Measurements from ENCODE around the gene LRIG3. TPM values are rescaled to one million over a fixed set of nuclear protein-coding genes. Genes with fewer than 3 reads are reported as not detected.

LRIG3 gene
- total and polyA plus RNA-seq, 12 donors: 1.1 to 24.1 (median 3.5) TPM

GRCh38 chr12:58888131-58888783, 32.0 kb downstream of the LRIG3 start:
- peaks cover 0 to 13% of the 10 kb centered on the region in 2 donors for H3K36me3 ChIP-seq (replicated peaks in 1 of 2)
- H3K27me3 ChIP-seq: no peaks in the 10 kb centered on the region
- WGBS, 4 donors: 58 to 65% (median 59%) methylated on average over 4 of the region's 4 CpGs
- H3K4me1 ChIP-seq (replicated peaks in 1 of 2): peaks cover 0 to 4% of the 10 kb centered on the region in 2 donors
- DNase-seq: peak in 6 of 7 donors; percentile 14 to 74 (median 22)
- no peak overlapping the region for H3K4me3 ChIP-seq
- intact Hi-C loops (cut with DNase I): no loop called here
- H3K27ac ChIP-seq: no peak overlapping the region
- TF ChIP-seq POLR2A (IDR thresholded peaks at IDR 0.05) (no peak), CTCF (IDR thresholded peaks at IDR 0.05) (no peak)
- no peaks in the 10 kb centered on the region for H3K9me3 ChIP-seq (replicated peaks in 1 of 3)

DNA sequence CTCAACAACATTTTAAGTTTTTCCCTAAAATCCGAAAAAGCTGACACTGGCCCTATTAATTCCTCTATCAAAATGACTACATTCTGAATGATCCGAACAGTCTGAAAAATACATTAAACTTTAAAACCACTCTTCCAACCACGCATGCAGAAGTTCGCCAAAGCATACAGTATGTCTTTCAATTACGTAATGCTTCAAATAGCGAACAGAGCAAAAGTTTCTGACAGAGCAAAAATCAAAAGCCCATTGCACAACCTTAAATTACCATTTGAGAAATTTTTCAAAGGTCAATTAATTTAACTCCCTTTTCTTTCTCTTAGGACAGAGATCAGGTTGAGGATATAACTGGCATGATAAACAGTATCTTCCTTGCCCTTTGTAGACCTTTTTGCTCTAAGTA, 33.2 kb downstream of the LRIG3 start:
- Histone ChIP-seq H3K9me3 (replicated peaks in 1 of 3) (no peaks in the 10 kb centered on the region), H3K4me3 (no peak overlapping the region), H3K27ac (no peak overlapping the region), H3K4me1 (replicated peaks in 1 of 2) (peaks cover 0 to 4% of the 10 kb centered on the region in 2 donors), H3K27me3 (no peaks in the 10 kb centered on the region), H3K36me3 (replicated peaks in 1 of 2) (peaks cover 0 to 13% of the 10 kb centered on the region in 2 donors)
- intact Hi-C loops (cut with DNase I): no loop called here
- 81 to 94% (median 92%) methylated on average over 6 of the region's 6 CpGs for WGBS, 4 donors
- DNase-seq: no peak
- TF ChIP-seq CTCF (IDR thresholded peaks at IDR 0.05): no peak
- TF ChIP-seq POLR2A (IDR thresholded peaks at IDR 0.05): no peak

GRCh38 chr12:58886474-58886873, 33.8 kb downstream of the LRIG3 start:
- Histone ChIP-seq H3K27me3 (no peaks in the 10 kb centered on the region), H3K27ac (no peak overlapping the region), H3K4me1 (replicated peaks in 1 of 2) (peaks cover 0 to 4% of the 10 kb centered on the region in 2 donors), H3K36me3 (replicated peaks in 1 of 2) (peaks cover 0 to 13% of the 10 kb centered on the region in 2 donors), H3K9me3 (replicated peaks in 1 of 3) (no peaks in the 10 kb centered on the region), H3K4me3 (no peak overlapping the region)
- DNase-seq: no peak
- TF ChIP-seq POLR2A (IDR thresholded peaks at IDR 0.05) (no peak), CTCF (IDR thresholded peaks at IDR 0.05) (no peak)
- WGBS, 4 donors: 91 to 98% (median 94%) methylated on average over 3 of the region's 3 CpGs
- intact Hi-C loops (cut with DNase I): no loop called here

DNA sequence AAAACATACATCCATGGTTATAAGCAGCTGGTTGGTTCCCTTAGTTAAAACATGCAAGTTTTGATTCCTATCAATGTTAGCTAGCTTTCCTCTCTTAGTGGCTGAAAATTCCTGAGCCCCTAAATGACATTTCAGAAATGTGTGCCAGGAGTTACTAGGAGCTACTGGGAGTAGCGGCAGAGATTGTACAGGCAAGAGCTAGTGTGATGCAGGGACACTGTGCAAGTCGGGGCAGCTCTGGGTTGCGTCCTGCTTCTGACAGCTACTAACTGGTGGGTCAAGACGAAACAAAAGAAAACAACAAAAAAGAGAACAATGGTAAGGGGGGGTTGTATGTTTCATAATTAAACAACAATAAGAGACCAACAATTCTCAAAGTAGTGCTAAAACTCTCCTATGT, 35.4 kb downstream of the LRIG3 start:
- Histone ChIP-seq H3K27me3 (no peaks in the 10 kb centered on the region), H3K4me1 (replicated peaks in 1 of 2) (peaks cover 0 to 4% of the 10 kb centered on the region in 2 donors), H3K4me3 (no peak overlapping the region), H3K36me3 (replicated peaks in 1 of 2) (peaks cover 0 to 18% of the 10 kb centered on the region in 2 donors), H3K27ac (no peak overlapping the region), H3K9me3 (replicated peaks in 1 of 3) (no peaks in the 10 kb centered on the region)
- DNase-seq: no peak
- TF ChIP-seq CTCF (IDR thresholded peaks at IDR 0.05): no peak
- no peak for TF ChIP-seq POLR2A (IDR thresholded peaks at IDR 0.05)
- WGBS, 4 donors: 87 to 94% (median 90%) methylated on average over 4 of the region's 4 CpGs
- intact Hi-C loops (cut with DNase I): no loop called here

Data from adrenal gland (tissue), 12 donors.